Measurements from ENCODE around the gene CADPS2.

GRCh38 chr7:122847871-122848473 is 38.3 kb downstream of the CADPS2 start:
- TF ChIP-seq CTCF (conservative IDR thresholded peaks at IDR 0.05; ENCODE audit: low read length), result no peak
- no peak for TF ChIP-seq EZH2phosphoT487 (IDR thresholded peaks at IDR 0.05; ENCODE audit: borderline replicate concordance)

Measured in Loucy (cell line).